Type B pancreatic cell (in vitro differentiated cells): ENCODE measurements around the gene TP53INP2. TPM values are rescaled to one million over a fixed set of nuclear protein-coding genes. Genes with fewer than 3 reads are reported as not detected.
"Not testable (repeated sequence)": the region's sequence is repeated elsewhere in the genome, so short reads cannot be mapped to it uniquely, and the experiment has no call there.

Experiments used
- DNase-seq: peaks from one replicate; pipeline ENCODE4 v3.0.0; 2021; ENCODE audit warnings: mixed read lengths; ENCODE audit not compliant: unreplicated experiment; ENCODE audit errors: extremely low spot score
- H3K27ac Mint-ChIP-seq: 2 replicates; pipeline ENCODE4 v1.8.0; 2021; ENCODE audit warnings: mild to moderate bottlenecking, mixed read lengths
- H3K27me3 Mint-ChIP-seq: 2 replicates; pipeline ENCODE4 v1.8.0; 2021; ENCODE audit warnings: mixed read lengths
- H3K36me3 Mint-ChIP-seq: 2 replicates; pipeline ENCODE4 v1.8.0; 2021; ENCODE audit warnings: mixed read lengths
- H3K4me1 Mint-ChIP-seq: one replicate; pipeline ENCODE4 v1.8.0; 2021; ENCODE audit warnings: mixed read lengths; ENCODE audit not compliant: unreplicated experiment
- H3K4me3 Mint-ChIP-seq: 2 replicates; pipeline ENCODE4 v1.8.0; 2021; ENCODE audit warnings: mild to moderate bottlenecking, mixed read lengths
- H3K9me3 Mint-ChIP-seq: 2 replicates; pipeline ENCODE4 v1.8.0; 2021; ENCODE audit warnings: mixed read lengths
- CTCF ChIP-seq: fragments of 200-600 bp; sonication (generic); conservative IDR thresholded peaks from 2 replicates; pipeline ENCODE4 v1.5.0; 2021; ENCODE audit warnings: antibody characterized with exemption, mild to moderate bottlenecking
- long read RNA-seq: library from polyadenylated mRNA; unstranded; transcript quantifications from one replicate; pipeline ENCODE4 v2.0.0, GENCODE V29; 2020
- total RNA-seq: library from RNA; stranded (reverse); gene quantifications from 2 replicates; pipeline ENCODE4 v1.2.1, GENCODE V29; 2021; ENCODE audit warnings: low replicate concordance

The TP53INP2 gene
- total RNA-seq, result 39.6 and 60.7 TPM in 2 replicates
- long read RNA-seq, partial matches to known transcripts, result 0 of 15 reads
- long read RNA-seq, other reads (novel, unspliced or antisense), result 15 of 15 reads

DNA sequence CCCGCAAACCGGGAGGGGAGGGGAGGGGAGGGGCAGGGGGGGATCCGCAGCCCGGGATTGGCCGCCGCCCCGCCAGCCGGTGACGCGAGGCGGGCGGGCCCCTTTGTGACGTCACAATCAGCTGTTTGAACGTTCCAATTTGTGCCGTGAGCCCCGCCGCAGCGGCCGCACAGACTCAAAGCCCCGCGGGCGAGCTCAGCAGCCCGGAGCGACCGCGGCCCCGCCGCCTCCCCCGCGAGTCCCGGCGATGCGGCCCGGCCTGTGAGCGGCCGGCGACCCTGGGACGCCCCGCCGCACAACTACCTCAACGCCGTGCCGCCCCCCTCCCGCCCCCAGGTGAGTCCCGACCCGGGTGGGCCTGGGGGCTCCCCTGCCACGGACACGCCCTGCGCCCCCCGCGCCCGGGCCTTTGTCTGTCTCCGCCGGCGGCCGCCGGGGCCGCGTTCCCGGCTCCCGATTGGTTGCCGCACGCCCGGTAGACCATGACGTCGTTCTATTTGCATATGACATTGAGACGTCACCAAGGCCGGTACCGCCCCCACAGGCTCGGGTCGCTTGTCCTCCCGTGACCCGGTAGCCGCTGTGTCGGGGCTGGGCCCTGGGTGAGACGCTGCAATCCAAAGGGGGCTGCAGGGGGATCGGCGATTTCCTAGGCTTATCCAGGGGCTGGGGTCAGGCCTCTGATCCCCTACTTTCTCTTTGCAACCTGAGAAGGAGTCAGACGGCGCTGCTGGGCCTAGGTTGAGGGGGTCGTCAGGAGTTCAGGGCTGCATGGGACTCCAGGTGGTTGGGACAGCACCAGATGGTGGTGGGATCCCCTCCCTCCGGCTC lies at the start of gene TP53INP2:
TSS of gene TP53INP2 (plus strand) at position 168 of the 831 bp plus-strand sequence. CDS start 4,396 bp downstream, outside the sequence.
- H3K9me3 Mint-ChIP-seq, result no peaks in the 10 kb centered on the region
- TF ChIP-seq CTCF, result peak; percentile 6
- H3K4me1 Mint-ChIP-seq, result peaks cover 45% of the 10 kb centered on the region
- H3K27me3 Mint-ChIP-seq, result peaks cover 7% of the 10 kb centered on the region
- DNase-seq, result peak; percentile 96
- no peaks in the 10 kb centered on the region for H3K36me3 Mint-ChIP-seq
- peak within 1 kb of the TSS; percentile 100 for H3K27ac Mint-ChIP-seq
- H3K4me3 Mint-ChIP-seq, result peak within 1 kb of the TSS; percentile 98

DNA sequence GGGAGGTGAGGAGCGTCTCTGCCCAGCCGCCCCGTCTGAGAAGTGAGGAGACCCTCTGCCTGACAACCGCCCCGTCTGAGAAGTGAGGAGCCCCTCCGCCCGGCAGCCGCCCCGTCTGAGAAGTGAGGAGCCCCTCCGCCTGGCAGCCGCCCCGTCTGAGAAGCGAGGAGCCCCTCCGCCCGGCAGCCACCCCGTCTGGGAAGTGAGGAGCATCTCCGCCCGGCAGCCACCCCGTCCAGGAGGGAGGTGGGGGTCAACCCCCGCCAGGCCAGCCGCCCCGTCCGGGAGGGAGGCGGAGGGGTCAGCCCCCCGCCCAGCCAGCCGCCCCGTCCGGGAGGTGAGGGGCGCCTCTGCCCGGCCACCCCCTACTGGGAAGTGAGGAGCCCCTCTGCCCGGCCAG lies 45.5 kb upstream of the TP53INP2 start:
- not testable (repeated sequence) for H3K4me1 Mint-ChIP-seq, H3K27me3 Mint-ChIP-seq, H3K4me3 Mint-ChIP-seq, H3K9me3 Mint-ChIP-seq, DNase-seq, H3K27ac Mint-ChIP-seq
- peaks cover 19% of the 10 kb centered on the region for H3K36me3 Mint-ChIP-seq

DNA sequence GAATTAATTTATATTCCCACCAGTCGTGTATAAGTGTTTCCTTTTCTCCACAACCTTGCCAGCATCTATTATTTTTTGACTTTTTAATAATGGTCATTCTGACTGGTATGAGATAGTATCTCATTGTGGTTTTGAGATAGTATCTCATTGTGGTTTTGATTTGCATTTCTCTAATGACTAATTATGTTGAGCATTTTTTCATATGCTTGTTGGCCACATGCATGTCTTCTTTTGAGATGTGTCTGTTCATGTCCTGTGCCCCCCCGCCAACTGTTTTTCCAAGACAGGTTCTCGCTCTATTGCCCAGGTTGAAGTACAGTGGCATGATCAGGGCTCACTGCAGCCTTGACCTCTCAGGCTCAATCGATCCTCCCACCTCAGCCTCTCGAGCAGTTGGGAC lies 42.3 kb upstream of the TP53INP2 start:
- H3K9me3 Mint-ChIP-seq, DNase-seq, H3K4me1 Mint-ChIP-seq, H3K27me3 Mint-ChIP-seq, H3K4me3 Mint-ChIP-seq, H3K27ac Mint-ChIP-seq: not testable (repeated sequence)
- H3K36me3 Mint-ChIP-seq, result peaks cover 15% of the 10 kb centered on the region

DNA sequence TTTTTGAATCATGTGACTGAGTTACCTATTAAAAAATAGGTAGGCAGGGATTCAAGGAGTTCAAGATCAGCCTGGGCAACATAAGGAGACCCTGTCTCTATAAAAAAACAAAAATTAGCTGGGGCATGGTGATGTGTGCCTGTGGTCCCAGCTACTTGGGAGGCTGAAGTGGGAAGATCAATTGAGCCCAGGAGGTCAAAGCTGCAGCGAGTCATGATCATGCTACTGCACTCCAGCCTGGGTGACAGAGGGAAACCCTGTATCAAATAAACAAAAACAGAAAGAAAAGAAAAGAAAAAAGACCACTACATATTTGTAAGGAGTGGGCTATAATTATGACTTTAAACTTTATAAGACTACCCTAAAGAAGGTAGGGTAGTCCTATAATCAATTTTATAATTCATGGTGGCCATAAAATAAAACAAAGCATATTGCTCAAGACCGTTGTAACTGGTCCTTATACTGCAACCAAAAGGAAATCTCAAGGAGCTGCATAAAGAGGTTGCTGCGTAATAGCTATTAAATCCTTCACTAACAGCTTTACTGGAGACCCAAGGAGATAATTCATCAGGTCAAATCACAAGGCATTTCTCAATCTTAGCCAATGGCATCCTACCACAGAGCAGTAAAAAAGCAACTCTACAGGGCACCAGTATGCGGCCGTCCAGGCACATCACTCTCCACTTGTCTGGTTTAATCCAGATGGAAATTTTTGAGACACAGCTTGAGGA lies 40.8 kb upstream of the TP53INP2 start:
- H3K36me3 Mint-ChIP-seq, result peaks cover 13% of the 10 kb centered on the region
- DNase-seq, result no peak
- H3K27me3 Mint-ChIP-seq, result no peaks in the 10 kb centered on the region
- peaks cover 5% of the 10 kb centered on the region for H3K4me1 Mint-ChIP-seq
- no peak overlapping the region for H3K4me3 Mint-ChIP-seq
- no peak for TF ChIP-seq CTCF
- H3K27ac Mint-ChIP-seq, result no peak overlapping the region
- no peaks in the 10 kb centered on the region for H3K9me3 Mint-ChIP-seq

DNA sequence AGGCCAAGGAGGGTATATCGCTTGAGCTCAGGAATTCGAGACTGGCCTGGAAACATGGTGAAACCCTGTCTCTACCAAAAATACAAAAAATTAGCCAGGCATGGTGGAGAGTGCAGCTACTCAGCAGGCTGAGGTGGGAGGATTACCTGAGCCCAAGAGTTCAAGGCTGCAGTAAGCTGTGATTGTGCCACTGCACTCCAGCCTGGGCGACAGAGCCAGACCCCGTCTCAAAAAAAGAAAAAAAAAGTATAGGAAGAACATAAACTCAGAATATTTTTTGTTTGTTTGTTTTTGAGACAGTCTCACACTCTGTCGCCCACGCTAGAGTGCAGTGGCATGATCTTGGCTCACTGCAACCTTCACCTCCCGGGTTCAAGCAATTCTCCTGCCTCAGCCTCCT lies 39.4 kb upstream of the TP53INP2 start:
- H3K4me3 Mint-ChIP-seq, H3K27ac Mint-ChIP-seq, H3K27me3 Mint-ChIP-seq, H3K9me3 Mint-ChIP-seq, DNase-seq, H3K4me1 Mint-ChIP-seq: not testable (repeated sequence)
- H3K36me3 Mint-ChIP-seq, result peaks cover 19% of the 10 kb centered on the region

GRCh38 chr20:34669094-34669493 lies 35.0 kb upstream of the TP53INP2 start:
- Mint-ChIP-seq H3K36me3 (peaks cover 28% of the 10 kb centered on the region), H3K4me1 (peaks cover under 1% of the 10 kb centered on the region), H3K27ac (no peak overlapping the region), H3K27me3 (no peaks in the 10 kb centered on the region), H3K4me3 (no peak overlapping the region), H3K9me3 (peaks cover 5% of the 10 kb centered on the region)
- no peak for TF ChIP-seq CTCF
- DNase-seq, result no peak

GRCh38 chr20:34673412-34673811 lies 30.7 kb upstream of the TP53INP2 start:
- TF ChIP-seq CTCF, result no peak
- no peak for DNase-seq
- H3K36me3 Mint-ChIP-seq, result peaks cover 24% of the 10 kb centered on the region

More at GRCh38 chr20:34673412-34673811, 30.7 kb upstream of the TP53INP2 start:
- no peaks in the 10 kb centered on the region for H3K27me3 Mint-ChIP-seq
- no peak overlapping the region for H3K27ac Mint-ChIP-seq
- peaks cover 20% of the 10 kb centered on the region for H3K4me1 Mint-ChIP-seq
- no peak overlapping the region for H3K4me3 Mint-ChIP-seq
- peaks cover 5% of the 10 kb centered on the region for H3K9me3 Mint-ChIP-seq
